Activated naive CD8-positive, alpha-beta T cell treated with anti-CD3 and anti-CD28 coated beads, Interleukin-2, amount 10 ng/mL, durations not matched to agents 7 days and 5 days (primary cell): ENCODE measurements around the gene KPNB1. TPM values are rescaled to one million over a fixed set of nuclear protein-coding genes. Genes with fewer than 3 reads are reported as not detected.

Experiments used
- ATAC-seq: fragments of 150-1000 bp; cut with Tn5 transposase; one replicate; pipeline ENCODE4 v1.10.0; 2021; ENCODE audit warnings: low read depth, moderate library complexity
- POLR2A ChIA-PET: fragments of 350-600 bp; sonication (Branson Sonifier 250); formaldehyde crosslinking; loops from one replicate; lab custom pipeline; 2021; ENCODE audit warnings: antibody characterized with exemption; lab: Charles Lee
- DNase-seq: peaks from one replicate; pipeline ENCODE4 v3.0.0; 2021
- H3K27ac Mint-ChIP-seq: one replicate; pipeline ENCODE4 v1.8.0; 2022; ENCODE audit warnings: mild to moderate bottlenecking, mixed read lengths
- H3K27me3 Mint-ChIP-seq: one replicate; pipeline ENCODE4 v1.8.0; 2022; ENCODE audit warnings: mild to moderate bottlenecking, moderate library complexity, mixed read lengths
- H3K36me3 Mint-ChIP-seq: one replicate; pipeline ENCODE4 v1.8.0; 2021; ENCODE audit warnings: mild to moderate bottlenecking, mixed read lengths
- H3K4me1 Mint-ChIP-seq: one replicate; pipeline ENCODE4 v1.8.0; 2021; ENCODE audit warnings: mixed read lengths
- H3K4me3 Mint-ChIP-seq: one replicate; pipeline ENCODE4 v1.8.0; 2022; ENCODE audit warnings: mild to moderate bottlenecking, moderate library complexity, mixed read lengths
- H3K9me3 Mint-ChIP-seq: one replicate; pipeline ENCODE4 v1.8.0; 2021; ENCODE audit warnings: mixed read lengths
- total RNA-seq, 2 experiments: library from RNA; stranded (reverse); gene quantifications; one replicate each; pipeline ENCODE4 v1.2.3, GENCODE V29; 2021

KPNB1 gene
- total RNA-seq, 2 experiments from 2014 or later, result 335 TPM

GRCh38 chr17:47649972-47650524 is 329 bp downstream of the KPNB1 start:
- DNase-seq, result no peak
- Mint-ChIP-seq H3K36me3 (peaks cover 33% of the 10 kb centered on the region), H3K9me3 (no peaks in the 10 kb centered on the region), H3K4me3 (peak overlapping the region; percentile 89), H3K27ac (peak overlapping the region; percentile 96), H3K27me3 (no peaks in the 10 kb centered on the region), H3K4me1 (peaks cover 43% of the 10 kb centered on the region)
- POLR2A ChIA-PET, result interaction anchor here (0.9 to 4.9 kb wide), 21 partner anchors 9 to 550 kb away, joined by 3 to 39 read pairs (median 6); partner anchors contain the start of genes EFCAB13, LRRC46, MRPL10 and TBX21
- ATAC-seq, result peak; percentile 0

- DNase-seq (peak; percentile 92), ATAC-seq (peak; percentile 28)
- Mint-ChIP-seq H3K4me1 (peaks cover 51% of the 10 kb centered on the region), H3K27ac (peak overlapping the region; percentile 55), H3K9me3 (no peaks in the 10 kb centered on the region), H3K27me3 (no peaks in the 10 kb centered on the region), H3K4me3 (peak overlapping the region; percentile 92), H3K36me3 (peaks cover 41% of the 10 kb centered on the region)
- POLR2A ChIA-PET, result interaction anchor here (0.6 to 4.9 kb wide), 10 partner anchors 8 to 185 kb away, joined by 3 to 39 read pairs (median 8); partner anchors contain the start of gene TBX21
Measured at GRCh38 chr17:47650525-47651522, 1.1 kb downstream of the KPNB1 start.

- no peaks in the 10 kb centered on the region for H3K27me3 Mint-ChIP-seq
- H3K27ac Mint-ChIP-seq, result peak overlapping the region; percentile 60
- peaks cover 55% of the 10 kb centered on the region for H3K4me1 Mint-ChIP-seq
- no peaks in the 10 kb centered on the region for H3K9me3 Mint-ChIP-seq
- peak overlapping the region; percentile 92 for H3K4me3 Mint-ChIP-seq
- POLR2A ChIA-PET, result interaction anchor here (2.8 to 4.9 kb wide), 2 partner anchors 12 to 20 kb away, joined by 7 to 39 read pairs; no protein-coding TSS in a partner anchor
- peaks cover 46% of the 10 kb centered on the region for H3K36me3 Mint-ChIP-seq
- no peak for DNase-seq
- ATAC-seq, result no peak
Measured at GRCh38 chr17:47651704-47652103, 2.0 kb downstream of the KPNB1 start.

GRCh38 chr17:47652570-47652969 is 2.9 kb downstream of the KPNB1 start:
- H3K9me3 Mint-ChIP-seq, result no peaks in the 10 kb centered on the region
- ATAC-seq, result no peak
- POLR2A ChIA-PET, result interaction anchor here (4.9 kb wide), 1 partner anchor 11 kb away, joined by 39 read pairs; no protein-coding TSS in a partner anchor

GRCh38 chr17:47653442-47653841 is 3.7 kb downstream of the KPNB1 start:
- Mint-ChIP-seq H3K27ac (peak overlapping the region; percentile 13), H3K27me3 (no peaks in the 10 kb centered on the region), H3K9me3 (no peaks in the 10 kb centered on the region), H3K4me3 (peak overlapping the region; percentile 66), H3K4me1 (peaks cover 64% of the 10 kb centered on the region), H3K36me3 (peaks cover 55% of the 10 kb centered on the region)
- DNase-seq, result no peak
- no peak for ATAC-seq
- POLR2A ChIA-PET, result interaction anchor here (0.7 to 4.9 kb wide), 2 partner anchors 9 to 10 kb away, joined by 3 to 39 read pairs; no protein-coding TSS in a partner anchor

More at GRCh38 chr17:47652570-47652969, 2.9 kb downstream of the KPNB1 start:
- no peak overlapping the region for H3K27ac Mint-ChIP-seq
- H3K4me3 Mint-ChIP-seq, result peak overlapping the region; percentile 92
- no peak for DNase-seq
- H3K27me3 Mint-ChIP-seq, result no peaks in the 10 kb centered on the region
- peaks cover 60% of the 10 kb centered on the region for H3K4me1 Mint-ChIP-seq
- peaks cover 51% of the 10 kb centered on the region for H3K36me3 Mint-ChIP-seq

- ATAC-seq (no peak), DNase-seq (no peak)
- Mint-ChIP-seq H3K27ac (peak overlapping the region; percentile 47), H3K9me3 (no peaks in the 10 kb centered on the region), H3K27me3 (no peaks in the 10 kb centered on the region), H3K4me1 (peaks cover 66% of the 10 kb centered on the region), H3K4me3 (peak overlapping the region; percentile 27), H3K36me3 (peaks cover 61% of the 10 kb centered on the region)
- POLR2A ChIA-PET, result no interaction called here
Measured at GRCh38 chr17:47654991-47655390, 5.3 kb downstream of the KPNB1 start.

- H3K4me1 Mint-ChIP-seq, result peaks cover 48% of the 10 kb centered on the region
- H3K27ac Mint-ChIP-seq, result peak overlapping the region; percentile 93
- POLR2A ChIA-PET, result interaction anchor here (2.7 kb wide), 1 partner anchor 10 kb away, joined by 28 read pairs; the partner anchor contains the start of gene KPNB1
- peaks cover 48% of the 10 kb centered on the region for H3K36me3 Mint-ChIP-seq
- DNase-seq (no peak), ATAC-seq (peak; percentile 83)
- H3K27me3 Mint-ChIP-seq, result no peaks in the 10 kb centered on the region
- no peaks in the 10 kb centered on the region for H3K9me3 Mint-ChIP-seq
- peak overlapping the region; percentile 81 for H3K4me3 Mint-ChIP-seq
Measured at GRCh38 chr17:47660064-47660492, 10.4 kb downstream of the KPNB1 start.

GRCh38 chr17:47663912-47664623 is 14.3 kb downstream of the KPNB1 start:
- H3K36me3 Mint-ChIP-seq, result peaks cover 37% of the 10 kb centered on the region
- H3K27me3 Mint-ChIP-seq, result no peaks in the 10 kb centered on the region
- peak overlapping the region; percentile 55 for H3K27ac Mint-ChIP-seq
- peaks cover 33% of the 10 kb centered on the region for H3K4me1 Mint-ChIP-seq
- DNase-seq (peak; percentile 44), ATAC-seq (peak; percentile 60)
- POLR2A ChIA-PET, result interaction anchor here (0.7 to 5.3 kb wide), 4 partner anchors 9 to 61 kb away, joined by 3 to 39 read pairs (median 4); partner anchors contain the start of gene KPNB1
- H3K4me3 Mint-ChIP-seq, result no peak overlapping the region
- H3K9me3 Mint-ChIP-seq, result no peaks in the 10 kb centered on the region

- Mint-ChIP-seq H3K36me3 (peaks cover 41% of the 10 kb centered on the region), H3K4me3 (no peak overlapping the region), H3K4me1 (peaks cover 34% of the 10 kb centered on the region), H3K9me3 (no peaks in the 10 kb centered on the region), H3K27ac (peak overlapping the region; percentile 55), H3K27me3 (no peaks in the 10 kb centered on the region)
- DNase-seq, result no peak
- no peak for ATAC-seq
- POLR2A ChIA-PET, result interaction anchor here (1.1 to 5.3 kb wide), 3 partner anchors 12 to 35 kb away, joined by 3 to 39 read pairs (median 3); partner anchors contain the start of gene KPNB1
Measured at GRCh38 chr17:47664624-47664941, 14.9 kb downstream of the KPNB1 start.

GRCh38 chr17:47665655-47666054 is 15.9 kb downstream of the KPNB1 start:
- Mint-ChIP-seq H3K9me3 (no peaks in the 10 kb centered on the region), H3K4me1 (peaks cover 36% of the 10 kb centered on the region), H3K4me3 (no peak overlapping the region), H3K36me3 (peaks cover 42% of the 10 kb centered on the region), H3K27ac (no peak overlapping the region), H3K27me3 (no peaks in the 10 kb centered on the region)
- POLR2A ChIA-PET, result interaction anchor here (1.1 to 5.3 kb wide), 2 partner anchors 11 to 15 kb away, joined by 3 to 39 read pairs; partner anchors contain the start of gene KPNB1
- DNase-seq (no peak), ATAC-seq (no peak)

GRCh38 chr17:47669081-47669480 is 19.4 kb downstream of the KPNB1 start:
- H3K27me3 Mint-ChIP-seq, result no peaks in the 10 kb centered on the region
- no peak overlapping the region for H3K27ac Mint-ChIP-seq
- H3K4me1 Mint-ChIP-seq, result peaks cover 35% of the 10 kb centered on the region
- DNase-seq (no peak), ATAC-seq (no peak)
- no peaks in the 10 kb centered on the region for H3K9me3 Mint-ChIP-seq
- H3K36me3 Mint-ChIP-seq, result peaks cover 40% of the 10 kb centered on the region
- H3K4me3 Mint-ChIP-seq, result no peak overlapping the region
- POLR2A ChIA-PET, result interaction anchor here (0.8 to 1.3 kb wide), 2 partner anchors 10 to 20 kb away, joined by 3 to 6 read pairs; partner anchors contain the start of gene KPNB1

- POLR2A ChIA-PET, result interaction anchor here (1.3 kb wide), 1 partner anchor 21 kb away, joined by 6 read pairs; the partner anchor contains the start of gene KPNB1
- H3K27me3 Mint-ChIP-seq, result no peaks in the 10 kb centered on the region
- ATAC-seq (peak; percentile 90), DNase-seq (no peak)
- peak overlapping the region; percentile 17 for H3K4me3 Mint-ChIP-seq
- H3K27ac Mint-ChIP-seq, result peak overlapping the region; percentile 71
- peaks cover 45% of the 10 kb centered on the region for H3K36me3 Mint-ChIP-seq
- peaks cover 34% of the 10 kb centered on the region for H3K4me1 Mint-ChIP-seq
- no peaks in the 10 kb centered on the region for H3K9me3 Mint-ChIP-seq
Measured at GRCh38 chr17:47670064-47670463, 20.3 kb downstream of the KPNB1 start.
